SK-N-SH (cell line): ENCODE measurements around the gene ACP4. TPM values are rescaled to one million over a fixed set of nuclear protein-coding genes. Genes with fewer than 3 reads are reported as not detected.

ENCODE experiments used
- CTCF ChIA-PET: fragments of 300-600, 350-600 bp; formaldehyde crosslinking; extraction: SDS; loops from one replicate; lab custom pipeline; 2021; lab: Yijun Ruan, JAX
- POLR2A ChIA-PET: fragments of 350-600 bp; sonication (Branson Sonifier 250); formaldehyde crosslinking; extraction: SDS; loops from one replicate; lab custom pipeline; 2020; ENCODE audit warnings: antibody characterized with exemption, inconsistent platforms; lab: Yijun Ruan, JAX
- DNase-seq: peaks from one replicate; pipeline ENCODE4 v3.0.0; 2012
- H2AFZ ChIP-seq: fragments of 200-600 bp; sonication (generic); 2 replicates; pipeline ENCODE4 v1.8.1; 2016; ENCODE audit warnings: antibody characterized with exemption, mild to moderate bottlenecking, low read depth
- H3F3A ChIP-seq: fragments of 200-600 bp; sonication (generic); replicated peaks from 2 replicates; pipeline ENCODE3; 2016; ENCODE audit warnings: antibody characterized with exemption, mild to moderate bottlenecking; ENCODE audit not compliant: insufficient read depth
- H3K27ac ChIP-seq, 2 experiments: fragments of 200-500 bp in 1 of 2; fragments of 200-600 bp in 1 of 2; sonication (Bioruptor generic) in 1 of 2; sonication (generic), shearing (Covaris generic) in 1 of 2; 2 replicates each; pipeline versions ENCODE4 v1.5.1 to v1.6.1; 2014 to 2016; ENCODE audit warnings: low read depth in 2 of 2, inconsistent platforms in 1 of 2, low read length in 1 of 2, mild to moderate bottlenecking in 1 of 2, mixed read lengths in 1 of 2
- H3K27me3 ChIP-seq: fragments of 200-600 bp; sonication (generic), shearing (Covaris generic); 2 replicates; pipeline ENCODE4 v1.6.1; 2016; ENCODE audit warnings: mixed run types; ENCODE audit not compliant: insufficient read depth
- H3K36me3 ChIP-seq, 2 experiments: fragments of 200-500 bp in 1 of 2; fragments of 200-600 bp in 1 of 2; sonication (Bioruptor generic) in 1 of 2; sonication (generic) in 1 of 2; replicated peaks in 1 of 2; 2 replicates each; pipeline versions ENCODE3 to v1.5.1; 2014 to 2016; ENCODE audit warnings: low read length in 1 of 2, mild to moderate bottlenecking in 1 of 2; ENCODE audit not compliant: insufficient read depth in 2 of 2, control insufficient read depth in 1 of 2
- H3K4me1 ChIP-seq, 2 experiments: fragments of 200-500 bp in 1 of 2; fragments of 200-600 bp in 1 of 2; sonication (Bioruptor generic) in 1 of 2; sonication (generic), shearing (Covaris generic) in 1 of 2; 2 replicates each; pipeline versions ENCODE4 v1.5.1 to v1.6.1; 2014 to 2016; ENCODE audit warnings: low read depth in 1 of 2, low read length in 1 of 2, mixed run types in 1 of 2; ENCODE audit not compliant: insufficient read depth in 2 of 2, control insufficient read depth in 1 of 2
- H3K4me2 ChIP-seq: fragments of 200-600 bp; sonication (generic), shearing (Covaris generic); 2 replicates; pipeline ENCODE4 v1.6.1; 2017; ENCODE audit warnings: mixed run types
- H3K4me3 ChIP-seq, 2 experiments: fragments of 200-500 bp in 1 of 2; fragments of 200-600 bp in 1 of 2; sonication (Bioruptor generic) in 1 of 2; sonication (generic), shearing (Covaris generic) in 1 of 2; 2 replicates each; pipeline versions ENCODE4 v1.5.1 to v1.8.1; 2014 to 2016; ENCODE audit warnings: low read depth in 2 of 2, inconsistent platforms in 1 of 2, low read length in 1 of 2, mild to moderate bottlenecking in 1 of 2, mixed read lengths in 1 of 2, moderate library complexity in 1 of 2
- H3K79me2 ChIP-seq: fragments of 200-600 bp; sonication (generic); 2 replicates; pipeline ENCODE4 v1.8.1; 2017; ENCODE audit warnings: mild to moderate bottlenecking; ENCODE audit not compliant: insufficient read depth
- H3K9ac ChIP-seq: fragments of 200-600 bp; sonication (generic); 2 replicates; pipeline ENCODE4 v1.6.1; 2017; ENCODE audit warnings: mixed run types
- H3K9me2 ChIP-seq: fragments of 200-600 bp; sonication (generic); 2 replicates; pipeline ENCODE4 v1.6.1; 2017; ENCODE audit warnings: mixed run types
- H3K9me3 ChIP-seq: fragments of 200-600 bp; sonication (generic); 2 replicates; pipeline ENCODE4 v1.6.1; 2017; ENCODE audit warnings: mixed run types, mild to moderate bottlenecking, moderate library complexity
- H4K20me1 ChIP-seq: fragments of 200-600 bp; sonication (generic); 2 replicates; pipeline ENCODE4 v1.6.1; 2017; ENCODE audit warnings: mild to moderate bottlenecking, mixed run types; ENCODE audit not compliant: insufficient read depth
- ELF1 ChIP-seq: IDR thresholded peaks from 2 replicates; pipeline ENCODE4 v1.4.0; 2012
- EZH2phosphoT487 ChIP-seq: fragments of 200-600 bp; sonication (generic); IDR thresholded peaks from 2 replicates; pipeline ENCODE4 v1.6.1; 2017; ENCODE audit warnings: low read depth, mixed run types, mild to moderate bottlenecking, antibody characterized with exemption, moderate library complexity, borderline replicate concordance
- JUND ChIP-seq: IDR thresholded peaks from 2 replicates; pipeline ENCODE4 v1.4.0; 2012
- MEF2A ChIP-seq: IDR thresholded peaks from 2 replicates; pipeline ENCODE4 v1.4.0; 2012; ENCODE audit warnings: low read depth, borderline replicate concordance
- NRF1 ChIP-seq: IDR thresholded peaks from 2 replicates; pipeline ENCODE4 v1.6.1; 2012; ENCODE audit warnings: low read depth, mild to moderate bottlenecking, low read length
- RFX5 ChIP-seq: IDR thresholded peaks from 2 replicates; pipeline ENCODE4 v1.6.1; 2012; ENCODE audit warnings: mild to moderate bottlenecking, improper control_type of control experiment, low read length
- SMC3 ChIP-seq: IDR thresholded peaks from 2 replicates; pipeline ENCODE4 v1.6.1; 2012; ENCODE audit warnings: low read depth, low read length, improper control_type of control experiment
- TAF1 ChIP-seq: IDR thresholded peaks from 2 replicates; pipeline ENCODE4 v1.6.1; 2012; ENCODE audit warnings: low read depth, mild to moderate bottlenecking, low read length, moderate library complexity, borderline replicate concordance
- TEAD4 ChIP-seq: IDR thresholded peaks from 2 replicates; pipeline ENCODE4 v1.4.0; 2012; ENCODE audit warnings: mild to moderate bottlenecking, borderline replicate concordance; ENCODE audit not compliant: insufficient read depth
- YY1 ChIP-seq: IDR thresholded peaks from 2 replicates; pipeline ENCODE4 v1.4.0; 2012; ENCODE audit warnings: low read depth, mild to moderate bottlenecking
- WGBS: methylation state at CpG from one replicate; pipeline ENCODE4 v1.1.6; 2017; ENCODE audit warnings: low lambda C conversion rate; 5-methylcytosine and 5-hydroxymethylcytosine counted together
- polyA plus RNA-seq, 3 experiments: library from polyadenylated mRNA; depleted of rRNA; stranded (reverse); fragments of >200 nt; gene quantifications; 2 replicates each; pipeline ENCODE4 v1.2.3, GENCODE V29; 2012
- TF ChIP-seq, protein P1 (sequence below): IDR thresholded peaks from 2 replicates; pipeline ENCODE4 v1.4.0; 2012; ENCODE audit warnings: low read depth, borderline replicate concordance
- TF ChIP-seq, protein P2 (sequence below): IDR thresholded peaks from 2 replicates; pipeline ENCODE4; 2012
- TF ChIP-seq, protein P3 (sequence below): IDR thresholded peaks from 2 replicates; pipeline ENCODE4 v1.6.1; 2012; ENCODE audit warnings: mild to moderate bottlenecking, low read depth, low read length, moderate library complexity
- TF ChIP-seq, protein P4 (sequence below): IDR thresholded peaks from 2 replicates; pipeline ENCODE4 v1.4.0; 2012; ENCODE audit warnings: low read depth, borderline replicate concordance

The ACP4 gene
- polyA plus RNA-seq, 1 of the 3 experiments (the other 2 are of a cell fraction): not detected

DNA sequence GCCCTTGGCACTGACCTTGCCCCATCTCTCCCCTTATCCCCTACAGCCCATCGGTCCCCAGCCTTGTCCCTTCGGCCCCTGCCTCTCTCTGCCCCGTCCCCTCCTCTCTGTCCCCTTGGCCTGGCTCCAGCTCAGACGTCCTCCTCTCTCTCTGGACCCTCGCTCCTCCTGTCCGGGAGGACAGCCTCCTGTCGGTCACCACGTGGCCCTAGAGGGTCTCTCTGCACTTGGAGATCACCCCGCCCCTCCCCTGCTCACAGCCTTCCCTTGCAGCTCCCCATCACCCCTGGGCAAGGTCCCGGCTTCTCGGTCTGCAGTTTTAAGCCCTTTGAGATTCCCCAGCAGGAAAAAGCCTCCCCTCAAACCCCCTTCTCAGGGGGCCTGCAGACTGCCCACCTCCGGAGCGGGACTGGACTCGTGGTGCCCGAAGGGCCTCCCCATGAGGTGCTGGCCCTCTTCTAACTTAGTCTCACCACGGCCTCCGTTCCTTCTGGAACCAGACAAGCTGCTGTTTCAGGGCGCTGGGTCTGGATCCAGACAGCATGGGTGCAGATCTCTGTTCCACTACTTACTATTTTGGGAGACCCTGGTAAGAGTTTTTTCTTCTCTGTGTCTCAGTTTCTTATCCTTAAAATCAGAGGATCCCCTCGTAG is 46.5 kb downstream of the ACP4 start (continued):
- TF ChIP-seq, protein P1, sequence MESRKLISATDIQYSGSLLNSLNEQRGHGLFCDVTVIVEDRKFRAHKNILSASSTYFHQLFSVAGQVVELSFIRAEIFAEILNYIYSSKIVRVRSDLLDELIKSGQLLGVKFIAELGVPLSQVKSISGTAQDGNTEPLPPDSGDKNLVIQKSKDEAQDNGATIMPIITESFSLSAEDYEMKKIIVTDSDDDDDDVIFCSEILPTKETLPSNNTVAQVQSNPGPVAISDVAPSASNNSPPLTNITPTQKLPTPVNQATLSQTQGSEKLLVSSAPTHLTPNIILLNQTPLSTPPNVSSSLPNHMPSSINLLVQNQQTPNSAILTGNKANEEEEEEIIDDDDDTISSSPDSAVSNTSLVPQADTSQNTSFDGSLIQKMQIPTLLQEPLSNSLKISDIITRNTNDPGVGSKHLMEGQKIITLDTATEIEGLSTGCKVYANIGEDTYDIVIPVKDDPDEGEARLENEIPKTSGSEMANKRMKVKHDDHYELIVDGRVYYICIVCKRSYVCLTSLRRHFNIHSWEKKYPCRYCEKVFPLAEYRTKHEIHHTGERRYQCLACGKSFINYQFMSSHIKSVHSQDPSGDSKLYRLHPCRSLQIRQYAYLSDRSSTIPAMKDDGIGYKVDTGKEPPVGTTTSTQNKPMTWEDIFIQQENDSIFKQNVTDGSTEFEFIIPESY: no peak
- TF ChIP-seq YY1 (no peak), TEAD4 (no peak), MEF2A (no peak)

DNA sequence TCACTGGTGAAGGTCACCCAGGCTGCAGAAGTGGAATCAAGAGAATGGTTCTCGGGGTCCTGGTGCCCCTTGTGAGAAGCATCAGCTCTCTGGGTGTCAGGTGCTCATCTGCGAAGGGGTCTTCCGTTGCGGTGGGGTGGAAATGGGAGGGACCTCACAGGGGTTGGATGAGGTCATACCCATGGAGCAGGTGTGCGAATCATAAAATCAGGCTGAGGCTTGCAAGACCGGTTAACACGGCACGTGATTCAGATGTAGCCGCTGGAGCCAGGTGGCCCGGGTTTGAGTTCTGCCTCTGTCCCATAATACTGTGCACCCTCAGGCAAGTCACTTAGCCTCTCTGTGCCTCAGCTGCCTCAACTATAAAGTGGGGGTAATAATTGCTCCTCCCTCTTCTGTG is 47.1 kb downstream of the ACP4 start:
- POLR2A ChIA-PET: no interaction called here
- TF ChIP-seq, protein P2, sequence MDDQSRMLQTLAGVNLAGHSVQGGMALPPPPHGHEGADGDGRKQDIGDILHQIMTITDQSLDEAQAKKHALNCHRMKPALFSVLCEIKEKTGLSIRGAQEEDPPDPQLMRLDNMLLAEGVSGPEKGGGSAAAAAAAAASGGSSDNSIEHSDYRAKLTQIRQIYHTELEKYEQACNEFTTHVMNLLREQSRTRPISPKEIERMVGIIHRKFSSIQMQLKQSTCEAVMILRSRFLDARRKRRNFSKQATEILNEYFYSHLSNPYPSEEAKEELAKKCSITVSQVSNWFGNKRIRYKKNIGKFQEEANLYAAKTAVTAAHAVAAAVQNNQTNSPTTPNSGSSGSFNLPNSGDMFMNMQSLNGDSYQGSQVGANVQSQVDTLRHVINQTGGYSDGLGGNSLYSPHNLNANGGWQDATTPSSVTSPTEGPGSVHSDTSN: no peak
- TF ChIP-seq, protein P3, sequence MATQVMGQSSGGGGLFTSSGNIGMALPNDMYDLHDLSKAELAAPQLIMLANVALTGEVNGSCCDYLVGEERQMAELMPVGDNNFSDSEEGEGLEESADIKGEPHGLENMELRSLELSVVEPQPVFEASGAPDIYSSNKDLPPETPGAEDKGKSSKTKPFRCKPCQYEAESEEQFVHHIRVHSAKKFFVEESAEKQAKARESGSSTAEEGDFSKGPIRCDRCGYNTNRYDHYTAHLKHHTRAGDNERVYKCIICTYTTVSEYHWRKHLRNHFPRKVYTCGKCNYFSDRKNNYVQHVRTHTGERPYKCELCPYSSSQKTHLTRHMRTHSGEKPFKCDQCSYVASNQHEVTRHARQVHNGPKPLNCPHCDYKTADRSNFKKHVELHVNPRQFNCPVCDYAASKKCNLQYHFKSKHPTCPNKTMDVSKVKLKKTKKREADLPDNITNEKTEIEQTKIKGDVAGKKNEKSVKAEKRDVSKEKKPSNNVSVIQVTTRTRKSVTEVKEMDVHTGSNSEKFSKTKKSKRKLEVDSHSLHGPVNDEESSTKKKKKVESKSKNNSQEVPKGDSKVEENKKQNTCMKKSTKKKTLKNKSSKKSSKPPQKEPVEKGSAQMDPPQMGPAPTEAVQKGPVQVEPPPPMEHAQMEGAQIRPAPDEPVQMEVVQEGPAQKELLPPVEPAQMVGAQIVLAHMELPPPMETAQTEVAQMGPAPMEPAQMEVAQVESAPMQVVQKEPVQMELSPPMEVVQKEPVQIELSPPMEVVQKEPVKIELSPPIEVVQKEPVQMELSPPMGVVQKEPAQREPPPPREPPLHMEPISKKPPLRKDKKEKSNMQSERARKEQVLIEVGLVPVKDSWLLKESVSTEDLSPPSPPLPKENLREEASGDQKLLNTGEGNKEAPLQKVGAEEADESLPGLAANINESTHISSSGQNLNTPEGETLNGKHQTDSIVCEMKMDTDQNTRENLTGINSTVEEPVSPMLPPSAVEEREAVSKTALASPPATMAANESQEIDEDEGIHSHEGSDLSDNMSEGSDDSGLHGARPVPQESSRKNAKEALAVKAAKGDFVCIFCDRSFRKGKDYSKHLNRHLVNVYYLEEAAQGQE: no peak
- TF ChIP-seq EZH2phosphoT487 (no peak), NRF1 (no peak), TAF1 (no peak), ELF1 (no peak), JUND (no peak), SMC3 (no peak), RFX5 (no peak), TEAD4 (no peak)
- TF ChIP-seq, protein P4, sequence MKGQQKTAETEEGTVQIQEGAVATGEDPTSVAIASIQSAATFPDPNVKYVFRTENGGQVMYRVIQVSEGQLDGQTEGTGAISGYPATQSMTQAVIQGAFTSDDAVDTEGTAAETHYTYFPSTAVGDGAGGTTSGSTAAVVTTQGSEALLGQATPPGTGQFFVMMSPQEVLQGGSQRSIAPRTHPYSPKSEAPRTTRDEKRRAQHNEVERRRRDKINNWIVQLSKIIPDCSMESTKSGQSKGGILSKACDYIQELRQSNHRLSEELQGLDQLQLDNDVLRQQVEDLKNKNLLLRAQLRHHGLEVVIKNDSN: no peak
- peaks cover 0 to 7% of the 10 kb centered on the region in 2 experiments; a peak in 1 of 4 replicates for H3K4me1 ChIP-seq
- H3K9ac ChIP-seq: no peak overlapping the region
- 25% methylated on average over 8 of the region's 10 CpGs for WGBS
- H3K9me2 ChIP-seq: no peaks in the 10 kb centered on the region
- no peaks in the 10 kb centered on the region for H4K20me1 ChIP-seq
- no peak overlapping the region for H2AFZ ChIP-seq
- peaks cover 22% of the 10 kb centered on the region; the same call in 1 of the 2 replicates for H3K27me3 ChIP-seq
- no peaks in the 10 kb centered on the region for H3K36me3 ChIP-seq
- CTCF ChIA-PET: interaction anchor here (0.6 to 0.7 kb wide), 2 partner anchors 44 to 85 kb away, joined by 3 read pairs; no protein-coding TSS in a partner anchor
- DNase-seq: no peak
- H3K79me2 ChIP-seq: no peaks in the 10 kb centered on the region
- H3F3A ChIP-seq: no peaks in the 10 kb centered on the region
- no peaks in the 10 kb centered on the region for H3K9me3 ChIP-seq
- no peak overlapping the region for H3K4me2 ChIP-seq
- H3K27ac ChIP-seq: no peak overlapping the region
- H3K4me3 ChIP-seq: no peak overlapping the region
